Right atrium auricular region (tissue), 2 donors: ENCODE data around the gene UBE4B. TPM values are rescaled to one million over a fixed set of nuclear protein-coding genes. Genes with fewer than 3 reads are reported as not detected.

ENCODE experiments used
- DNase-seq: peaks from one replicate; pipeline ENCODE4 v3.0.0-alpha.2; 2019; ENCODE audit warnings: low spot score
- H3K27ac ChIP-seq, 2 donors: fragments of 200-600 bp; sonication (generic); 1 replicate in 1 of 2; 2 replicates in 1 of 2; pipeline ENCODE4 v1.5.1; 2016 to 2019
- H3K27me3 ChIP-seq, 2 donors: fragments of 200-600 bp; sonication (generic); one replicate each; pipeline versions ENCODE4 v1.5.1 to v1.6.0; 2017 to 2019
- H3K36me3 ChIP-seq: fragments of 200-600 bp; sonication (generic); one replicate; pipeline ENCODE4 v1.5.1; 2016
- H3K4me1 ChIP-seq, 2 donors: fragments of 200-600 bp; sonication (generic); one replicate each; pipeline versions ENCODE4 v1.5.1 to v1.6.0; 2017 to 2019
- H3K4me3 ChIP-seq, 2 donors: fragments of 200-600 bp; sonication (generic); 1 replicate in 1 of 2; 2 replicates in 1 of 2; pipeline ENCODE4 v1.5.1; 2017 to 2019; ENCODE audit warnings: mild to moderate bottlenecking in 1 of 2, moderate library complexity in 1 of 2
- H3K9me3 ChIP-seq, 2 donors: fragments of 200-600 bp; sonication (generic); one replicate each; pipeline ENCODE4 v1.5.1; 2019
- CTCF ChIP-seq, 2 donors: fragments of 200-600 bp; sonication (generic); IDR thresholded peaks; one replicate each; pipeline ENCODE4 v1.5.1; 2019; ENCODE audit warnings: antibody characterized with exemption in 2 of 2
- total RNA-seq, 2 donors: library from RNA; depleted of rRNA; stranded (reverse); fragments of >200 nt; gene quantifications; one replicate each; pipeline ENCODE4 v1.1.0, GENCODE V29; 2016

The UBE4B gene
- total RNA-seq, 2 donors from 2014 or later: 50.2 to 71.3 TPM

GRCh38 chr1:10207810-10208209, 175.1 kb downstream of the UBE4B start:
- H3K9me3 ChIP-seq: no peaks in the 10 kb centered on the region
- H3K27me3 ChIP-seq: no peaks in the 10 kb centered on the region
- no peaks in the 10 kb centered on the region for H3K36me3 ChIP-seq
- peaks cover 0 to 13% of the 10 kb centered on the region in 2 donors for H3K4me1 ChIP-seq
- no peak overlapping the region for H3K4me3 ChIP-seq
- TF ChIP-seq CTCF (IDR thresholded peaks at IDR 0.05): no peak
- no peak overlapping the region for H3K27ac ChIP-seq
- DNase-seq: no peak

DNA sequence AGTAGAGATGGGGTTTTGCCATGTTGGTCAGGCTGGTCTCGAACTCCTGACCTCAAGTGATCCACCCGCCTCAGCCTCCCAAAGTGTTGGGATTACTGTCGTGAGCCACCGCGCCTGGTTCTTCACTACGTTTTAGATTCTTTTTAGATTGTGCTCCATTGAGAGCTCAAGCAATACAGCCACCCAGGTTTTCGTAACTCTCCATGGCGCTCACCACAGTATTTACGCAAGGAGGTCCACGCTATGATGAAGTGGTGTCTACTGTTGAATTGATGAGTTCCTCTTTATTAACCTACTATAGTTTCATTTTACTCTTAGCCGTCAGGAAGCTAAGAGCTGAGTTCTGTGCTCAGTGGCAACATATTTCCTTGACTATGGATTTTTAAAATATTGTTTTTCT, 175.8 kb downstream of the UBE4B start:
- Histone ChIP-seq H3K27me3 (no peaks in the 10 kb centered on the region), H3K4me3 (no peak overlapping the region), H3K4me1 (peaks cover 0 to 20% of the 10 kb centered on the region in 2 donors), H3K27ac (no peak overlapping the region), H3K36me3 (no peaks in the 10 kb centered on the region), H3K9me3 (no peaks in the 10 kb centered on the region)
- TF ChIP-seq CTCF (IDR thresholded peaks at IDR 0.05): no peak
- no peak for DNase-seq

- no peak for TF ChIP-seq CTCF (IDR thresholded peaks at IDR 0.05)
- Histone ChIP-seq H3K27me3 (no peaks in the 10 kb centered on the region), H3K9me3 (no peaks in the 10 kb centered on the region), H3K4me3 (peak overlapping the region; percentile 85 to 96), H3K4me1 (peaks cover 0 to 31% of the 10 kb centered on the region in 2 donors), H3K36me3 (no peaks in the 10 kb centered on the region), H3K27ac (peak overlapping the region; percentile 99)
- DNase-seq: no peak
These were observed 176.8 kb downstream of the UBE4B start for GRCh38 chr1:10209590-10209904.

- peak; percentile 97 to 98 for TF ChIP-seq CTCF (IDR thresholded peaks at IDR 0.05)
- peak; percentile 99 for DNase-seq
- peaks cover 0 to 33% of the 10 kb centered on the region in 2 donors for H3K4me1 ChIP-seq
These were observed 177.4 kb downstream of the UBE4B start, which contains the start of gene KIF1B for GRCh38 chr1:10209905-10210810. Gene KIF1B, plus strand, starts transcription at chr1:10210570. Its CDS starts 21,759 bp downstream, at chr1:10232329.

DNA sequence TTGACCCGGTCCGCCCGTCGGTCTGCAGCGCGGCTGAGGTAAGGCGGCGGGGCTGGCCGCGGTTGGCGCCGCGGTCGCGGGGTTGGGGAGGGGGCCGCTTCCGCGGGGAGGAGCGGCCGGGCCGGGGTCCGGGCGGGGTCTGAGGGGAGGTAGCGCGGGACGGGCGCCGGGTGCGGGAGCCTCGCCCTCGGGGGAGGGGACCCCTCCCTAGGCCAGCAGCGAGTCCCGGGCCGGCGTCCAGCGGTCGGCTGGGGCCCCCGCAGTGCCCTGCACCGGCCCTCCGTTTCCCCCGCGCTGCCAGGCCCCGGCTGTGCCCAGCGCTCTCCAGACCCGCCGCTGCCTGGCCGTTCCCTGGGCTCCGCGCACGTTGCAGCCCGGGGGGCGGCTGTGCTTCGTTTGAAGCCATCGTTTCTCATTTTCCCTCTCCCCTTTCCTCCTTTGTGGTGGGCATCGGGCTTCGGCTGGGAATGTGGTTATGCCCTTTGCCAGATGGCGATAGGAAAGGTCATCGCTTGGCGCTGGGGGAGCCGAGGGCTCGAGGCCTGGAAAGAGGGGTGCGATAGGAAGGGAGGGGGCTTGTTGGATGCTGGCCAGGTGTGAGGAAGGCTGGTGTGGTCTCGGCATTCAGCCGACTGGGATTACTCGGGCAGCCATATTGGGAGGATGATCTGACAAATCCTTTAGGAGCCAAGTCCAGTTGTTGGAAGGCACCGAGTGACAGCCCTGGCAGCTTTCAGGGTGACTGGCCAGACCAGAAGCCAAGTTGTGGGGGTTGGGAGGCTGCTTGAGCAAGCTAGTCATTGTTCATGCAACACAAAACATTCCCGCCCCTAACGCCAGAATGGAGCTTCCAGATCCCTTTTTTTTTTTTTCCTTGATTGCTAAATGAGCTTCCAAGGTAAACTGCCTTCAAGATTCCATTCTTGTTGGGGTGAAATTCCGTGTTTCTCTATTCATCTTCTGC, 178.4 kb downstream of the UBE4B start:
- Histone ChIP-seq H3K27me3 (no peaks in the 10 kb centered on the region), H3K4me1 (peaks cover 0 to 42% of the 10 kb centered on the region in 2 donors), H3K4me3 (peak overlapping the region; percentile 85 to 96), H3K27ac (peak overlapping the region; percentile 99), H3K9me3 (no peaks in the 10 kb centered on the region), H3K36me3 (no peaks in the 10 kb centered on the region)
- TF ChIP-seq CTCF (IDR thresholded peaks at IDR 0.05): no peak
- peak; percentile 98 for DNase-seq

More at GRCh38 chr1:10209905-10210810, 177.4 kb downstream of the UBE4B start, which contains the start of gene KIF1B:
- Histone ChIP-seq H3K36me3 (no peaks in the 10 kb centered on the region), H3K27me3 (no peaks in the 10 kb centered on the region), H3K9me3 (no peaks in the 10 kb centered on the region), H3K4me3 (peak within 1 kb of the TSS; percentile 85 to 96), H3K27ac (peak within 1 kb of the TSS; percentile 99)
